Measurements from ENCODE around the gene NQO2. TPM values are rescaled to one million over a fixed set of nuclear protein-coding genes. Genes with fewer than 3 reads are reported as not detected.

The NQO2 gene
- total RNA-seq, 4 donors from 2014 or later, result 24.4 to 40.5 (median 36.7) TPM

DNA sequence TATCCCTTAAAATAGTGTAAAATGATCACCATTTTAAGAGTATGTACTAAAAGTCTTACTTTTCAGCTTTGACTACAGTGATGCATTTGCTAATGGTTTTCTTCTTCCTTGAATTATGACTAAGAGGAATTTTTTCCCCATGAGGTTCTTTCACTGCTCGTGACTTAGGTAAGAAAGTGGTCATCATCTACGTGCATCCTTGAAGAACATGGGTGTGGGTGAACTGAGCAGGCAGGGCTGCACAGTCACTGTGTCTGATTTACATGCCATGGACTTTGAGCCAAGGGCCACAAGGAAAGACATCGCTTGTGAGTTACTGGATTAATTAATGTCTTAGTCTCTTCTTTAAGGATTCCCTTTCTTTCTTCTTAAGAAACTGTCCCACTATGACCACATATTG, 33.3 kb downstream of the NQO2 start:
- H3K4me3 ChIP-seq (ENCODE audit: low read depth, poor library complexity, severe bottlenecking), result no peak overlapping the region
- no peak for DNase-seq (ENCODE audit: low spot score in 2 of 2)
- 89 to 95% methylated on average over 3 of the region's 3 CpGs for WGBS, 2 donors
- intact Hi-C loops (cut with DNase I; ENCODE audit: low total_unique reads), result no loop called here
- TF ChIP-seq POLR2A (IDR thresholded peaks at IDR 0.05), result no peak
- TF ChIP-seq, protein P1, sequence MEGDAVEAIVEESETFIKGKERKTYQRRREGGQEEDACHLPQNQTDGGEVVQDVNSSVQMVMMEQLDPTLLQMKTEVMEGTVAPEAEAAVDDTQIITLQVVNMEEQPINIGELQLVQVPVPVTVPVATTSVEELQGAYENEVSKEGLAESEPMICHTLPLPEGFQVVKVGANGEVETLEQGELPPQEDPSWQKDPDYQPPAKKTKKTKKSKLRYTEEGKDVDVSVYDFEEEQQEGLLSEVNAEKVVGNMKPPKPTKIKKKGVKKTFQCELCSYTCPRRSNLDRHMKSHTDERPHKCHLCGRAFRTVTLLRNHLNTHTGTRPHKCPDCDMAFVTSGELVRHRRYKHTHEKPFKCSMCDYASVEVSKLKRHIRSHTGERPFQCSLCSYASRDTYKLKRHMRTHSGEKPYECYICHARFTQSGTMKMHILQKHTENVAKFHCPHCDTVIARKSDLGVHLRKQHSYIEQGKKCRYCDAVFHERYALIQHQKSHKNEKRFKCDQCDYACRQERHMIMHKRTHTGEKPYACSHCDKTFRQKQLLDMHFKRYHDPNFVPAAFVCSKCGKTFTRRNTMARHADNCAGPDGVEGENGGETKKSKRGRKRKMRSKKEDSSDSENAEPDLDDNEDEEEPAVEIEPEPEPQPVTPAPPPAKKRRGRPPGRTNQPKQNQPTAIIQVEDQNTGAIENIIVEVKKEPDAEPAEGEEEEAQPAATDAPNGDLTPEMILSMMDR (IDR thresholded peaks at IDR 0.05), result no peak

- intact Hi-C loops (cut with DNase I; ENCODE audit: low total_unique reads), result no loop called here
- TF ChIP-seq, protein P1 (IDR thresholded peaks at IDR 0.05), result no peak
- TF ChIP-seq POLR2A (IDR thresholded peaks at IDR 0.05), result no peak
- no peak overlapping the region for H3K4me3 ChIP-seq (ENCODE audit: low read depth, poor library complexity, severe bottlenecking)
- 90 to 94% methylated on average over 5 of the region's 5 CpGs for WGBS, 2 donors
- no peak for DNase-seq (ENCODE audit: low spot score in 2 of 2)
Observed at GRCh38 chr6:3033652-3034051, 34.0 kb downstream of the NQO2 start.

GRCh38 chr6:3035397-3035796, 35.7 kb downstream of the NQO2 start:
- intact Hi-C loops (cut with DNase I; ENCODE audit: low total_unique reads), result no loop called here
- 68 to 76% methylated on average over 5 of the region's 5 CpGs for WGBS, 2 donors
- H3K4me3 ChIP-seq (ENCODE audit: low read depth, poor library complexity, severe bottlenecking), result no peak overlapping the region
- TF ChIP-seq, protein P1 (IDR thresholded peaks at IDR 0.05), result no peak
- no peak for TF ChIP-seq POLR2A (IDR thresholded peaks at IDR 0.05)
- no peak for DNase-seq (ENCODE audit: low spot score in 2 of 2)

- intact Hi-C loops (cut with DNase I; ENCODE audit: low total_unique reads), result no loop called here
- no peak for DNase-seq (ENCODE audit: low spot score in 2 of 2)
- 72 to 74% methylated on average over 19 of the region's 19 CpGs for WGBS, 2 donors
- TF ChIP-seq POLR2A (IDR thresholded peaks at IDR 0.05), result no peak
- H3K4me3 ChIP-seq (ENCODE audit: low read depth, poor library complexity, severe bottlenecking), result no peak overlapping the region
Observed at GRCh38 chr6:3036861-3037637, 37.4 kb downstream of the NQO2 start.

DNA sequence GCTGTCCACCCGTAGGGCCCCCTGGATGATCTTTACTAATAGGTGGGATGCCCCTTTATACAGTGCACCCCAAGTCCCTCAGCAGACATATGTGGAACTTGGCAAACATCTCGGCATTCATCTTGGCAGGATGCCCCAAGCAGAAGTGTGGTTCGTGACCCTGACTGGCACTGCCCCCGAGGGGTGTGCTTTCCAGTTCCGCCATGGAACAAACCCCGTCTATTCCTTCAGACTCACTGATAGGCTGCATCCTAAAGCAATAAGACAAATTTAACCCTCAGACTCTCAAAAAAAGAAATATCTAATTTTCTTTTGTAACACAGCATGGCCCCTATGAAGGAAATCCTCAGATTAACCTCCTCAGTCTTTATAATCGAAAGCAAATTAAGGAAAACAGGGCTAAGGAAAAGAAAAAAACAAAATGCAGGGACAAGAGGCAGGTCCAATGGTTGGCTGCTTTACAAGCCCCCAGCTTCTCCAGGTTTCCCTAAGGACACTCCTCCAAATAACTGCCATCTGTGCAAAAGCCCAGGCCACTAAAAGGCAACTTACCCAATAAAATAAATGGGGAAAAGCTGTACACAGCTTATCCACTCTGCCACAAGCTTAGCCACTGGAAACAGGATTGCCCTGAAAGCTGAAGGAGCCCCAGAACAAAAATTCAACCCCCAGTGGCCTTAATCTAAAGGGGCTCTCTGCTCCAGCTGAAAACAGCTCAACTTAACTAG, 38.1 kb downstream of the NQO2 start:
- DNase-seq (ENCODE audit: low spot score in 2 of 2), result no peak
- intact Hi-C loops (cut with DNase I; ENCODE audit: low total_unique reads), result no loop called here
- H3K4me3 ChIP-seq (ENCODE audit: low read depth, poor library complexity, severe bottlenecking), result no peak overlapping the region
- WGBS, 2 donors, result 43 to 44% methylated on average over 7 of the region's 7 CpGs
- no peak for TF ChIP-seq POLR2A (IDR thresholded peaks at IDR 0.05)
- TF ChIP-seq, protein P1 (IDR thresholded peaks at IDR 0.05), result no peak

GRCh38 chr6:3039384-3039783, 39.7 kb downstream of the NQO2 start:
- DNase-seq (ENCODE audit: low spot score in 2 of 2), result no peak
- TF ChIP-seq, protein P1 (IDR thresholded peaks at IDR 0.05), result no peak
- TF ChIP-seq POLR2A (IDR thresholded peaks at IDR 0.05), result no peak
- intact Hi-C loops (cut with DNase I; ENCODE audit: low total_unique reads), result no loop called here
- H3K4me3 ChIP-seq (ENCODE audit: low read depth, poor library complexity, severe bottlenecking), result no peak overlapping the region
- 41 to 44% methylated on average over 3 of the region's 3 CpGs for WGBS, 2 donors

Data from lower leg skin (tissue), 4 donors.